ENCODE measurements around the gene LCNL1.

LCNL1 gene

DNA sequence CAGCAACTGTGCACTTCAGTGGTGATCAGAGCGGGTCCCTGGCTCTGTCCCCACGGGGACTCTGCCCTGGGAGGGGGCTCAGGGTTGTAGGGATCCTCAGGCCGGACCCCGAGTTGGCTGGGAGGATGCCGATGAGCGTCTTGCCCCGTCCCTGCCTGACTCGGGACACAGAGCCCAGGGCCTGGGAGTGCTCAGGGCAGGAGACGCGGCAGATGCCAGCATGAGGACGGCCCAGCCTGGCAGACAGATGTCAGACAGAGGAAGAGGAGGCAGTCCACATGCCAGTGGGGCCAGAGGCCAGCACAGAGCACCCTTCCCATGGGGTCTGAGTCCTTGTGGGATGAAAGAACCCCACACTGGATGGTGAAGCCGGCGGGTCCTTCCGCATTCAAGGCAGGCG lies 19.5 kb upstream of the LCNL1 start:
- DNase-seq (ENCODE audit: low read depth in 2 of 2): no peak
- H3K4me3 ChIP-seq (replicated peaks in 1 of 2; ENCODE audit: low read depth in 2 of 2, low read length in 2 of 2): no peak overlapping the region
- TF ChIP-seq, protein P1, sequence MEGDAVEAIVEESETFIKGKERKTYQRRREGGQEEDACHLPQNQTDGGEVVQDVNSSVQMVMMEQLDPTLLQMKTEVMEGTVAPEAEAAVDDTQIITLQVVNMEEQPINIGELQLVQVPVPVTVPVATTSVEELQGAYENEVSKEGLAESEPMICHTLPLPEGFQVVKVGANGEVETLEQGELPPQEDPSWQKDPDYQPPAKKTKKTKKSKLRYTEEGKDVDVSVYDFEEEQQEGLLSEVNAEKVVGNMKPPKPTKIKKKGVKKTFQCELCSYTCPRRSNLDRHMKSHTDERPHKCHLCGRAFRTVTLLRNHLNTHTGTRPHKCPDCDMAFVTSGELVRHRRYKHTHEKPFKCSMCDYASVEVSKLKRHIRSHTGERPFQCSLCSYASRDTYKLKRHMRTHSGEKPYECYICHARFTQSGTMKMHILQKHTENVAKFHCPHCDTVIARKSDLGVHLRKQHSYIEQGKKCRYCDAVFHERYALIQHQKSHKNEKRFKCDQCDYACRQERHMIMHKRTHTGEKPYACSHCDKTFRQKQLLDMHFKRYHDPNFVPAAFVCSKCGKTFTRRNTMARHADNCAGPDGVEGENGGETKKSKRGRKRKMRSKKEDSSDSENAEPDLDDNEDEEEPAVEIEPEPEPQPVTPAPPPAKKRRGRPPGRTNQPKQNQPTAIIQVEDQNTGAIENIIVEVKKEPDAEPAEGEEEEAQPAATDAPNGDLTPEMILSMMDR (IDR thresholded peaks at IDR 0.05; ENCODE audit: low read depth, low read length): no peak

DNA sequence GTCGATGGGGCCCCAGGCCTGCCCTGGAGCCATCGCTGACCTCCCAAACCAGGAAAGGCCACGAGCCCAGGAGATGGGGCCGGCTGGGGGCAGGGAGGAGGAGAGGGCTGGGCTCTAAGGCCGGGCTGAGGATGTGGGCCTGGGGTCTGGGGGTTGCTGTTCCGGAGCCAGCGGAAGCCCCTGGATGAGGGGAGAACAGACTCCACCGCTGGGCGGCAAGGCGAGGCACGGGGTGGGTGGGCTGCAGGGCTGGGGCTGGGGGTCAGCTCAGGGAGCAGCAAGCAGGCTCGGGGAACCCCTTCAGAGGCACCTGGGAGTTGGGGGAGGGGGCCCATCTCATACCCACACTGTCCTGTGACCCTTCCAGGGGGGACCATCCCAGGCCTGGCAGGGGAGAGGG lies 19.0 kb upstream of the LCNL1 start:
- TF ChIP-seq, protein P1 (IDR thresholded peaks at IDR 0.05; ENCODE audit: low read depth, low read length): no peak
- H3K4me3 ChIP-seq (replicated peaks in 1 of 2; ENCODE audit: low read depth in 2 of 2, low read length in 2 of 2): no peak overlapping the region
- DNase-seq (ENCODE audit: low read depth in 2 of 2): no peak

DNA sequence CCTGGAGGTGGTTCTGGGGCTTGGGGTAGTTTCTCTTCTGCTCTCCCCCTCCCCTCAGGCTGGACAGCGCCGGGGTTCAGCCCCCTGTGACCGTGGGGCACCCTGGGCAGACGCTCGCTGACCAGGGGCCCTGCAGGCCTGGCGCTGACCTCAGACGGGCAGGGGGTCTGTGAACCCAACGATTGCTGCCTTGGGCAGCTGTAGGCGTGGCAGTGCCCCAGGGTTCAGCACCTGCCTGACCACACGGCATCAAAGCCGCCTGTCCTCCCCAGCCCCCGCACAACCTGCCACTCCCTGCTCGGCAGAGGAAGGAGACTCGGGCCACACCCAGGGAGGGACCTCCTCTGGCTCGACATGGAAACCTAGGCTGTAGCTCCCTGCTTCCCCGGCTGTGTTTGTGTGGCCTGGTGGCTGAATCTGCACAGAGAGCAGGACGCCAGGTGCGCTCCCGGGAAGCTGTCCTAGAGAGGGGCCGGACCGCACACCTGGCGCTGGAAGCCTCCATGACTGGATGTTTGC lies 18.6 kb upstream of the LCNL1 start:
- no peak for DNase-seq (ENCODE audit: low read depth in 2 of 2)
- TF ChIP-seq, protein P1 (IDR thresholded peaks at IDR 0.05; ENCODE audit: low read depth, low read length): no peak
- no peak overlapping the region for H3K4me3 ChIP-seq (replicated peaks in 1 of 2; ENCODE audit: low read depth in 2 of 2, low read length in 2 of 2)

DNA sequence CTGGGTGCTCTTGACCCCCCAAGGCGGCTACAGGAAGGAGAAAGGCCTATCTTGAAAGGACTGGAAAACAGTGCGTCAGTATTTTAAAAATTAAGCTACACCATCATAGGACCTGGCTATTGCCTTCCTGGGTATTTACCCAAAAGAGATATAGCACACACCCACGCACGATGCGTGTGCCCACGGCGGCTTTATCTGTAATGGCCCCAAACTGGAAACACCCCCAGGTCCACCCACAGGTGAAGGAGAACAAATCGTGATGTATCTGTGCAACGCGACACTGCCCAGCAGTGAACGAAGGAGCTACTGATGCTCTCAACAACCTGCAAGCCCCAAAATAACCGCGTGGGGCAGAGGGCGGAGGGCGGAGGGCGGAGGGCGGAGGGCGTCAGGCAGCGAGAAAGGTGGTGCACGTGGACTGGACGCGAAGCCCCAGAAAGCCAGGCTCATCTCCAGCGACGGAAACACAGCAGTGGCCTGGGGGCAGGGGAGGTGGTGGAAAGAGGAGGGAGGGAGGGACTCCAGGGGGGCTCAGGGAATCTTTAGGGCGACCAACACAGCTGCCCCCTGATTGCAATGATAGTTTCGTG lies 17.9 kb upstream of the LCNL1 start:
- DNase-seq (ENCODE audit: low read depth in 2 of 2): no peak

DNA sequence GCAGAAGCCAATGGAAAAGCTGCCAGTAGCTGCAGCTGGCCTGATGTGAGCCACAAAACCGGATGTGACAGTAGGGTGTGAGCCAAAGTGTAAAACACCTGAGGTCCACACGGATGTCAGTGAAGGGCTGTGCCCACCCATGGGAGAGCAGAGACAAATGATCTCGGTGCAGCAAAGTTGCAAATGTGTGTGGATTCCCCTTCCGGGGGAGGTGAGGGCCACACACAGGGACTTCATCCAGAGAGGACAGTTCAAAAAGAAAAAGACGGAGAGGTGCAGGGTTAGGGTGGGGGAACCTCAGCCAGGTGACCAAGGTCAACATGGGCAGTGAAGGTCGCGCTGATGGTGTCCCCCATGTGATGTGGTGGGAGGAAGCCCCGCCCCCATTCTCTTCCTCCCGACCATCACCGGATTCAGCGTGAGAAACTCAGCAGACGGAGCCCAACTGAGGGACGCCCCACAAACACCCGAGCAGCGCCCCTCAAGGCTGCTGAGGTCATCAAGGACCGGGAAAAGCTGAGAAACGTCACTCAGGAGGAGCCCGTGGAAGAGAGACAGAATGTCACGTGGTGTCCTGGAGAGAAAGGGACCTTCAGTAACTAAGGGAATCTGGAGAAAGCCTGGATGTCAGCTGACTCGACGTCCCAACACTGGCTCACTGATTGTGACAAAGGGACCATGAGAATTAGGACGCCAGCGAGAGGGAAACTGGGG lies 16.9 kb upstream of the LCNL1 start:
- DNase-seq (ENCODE audit: low read depth in 2 of 2): no peak
- H3K4me3 ChIP-seq (replicated peaks in 1 of 2; ENCODE audit: low read depth in 2 of 2, low read length in 2 of 2): no peak overlapping the region
- TF ChIP-seq, protein P1 (IDR thresholded peaks at IDR 0.05; ENCODE audit: low read depth, low read length): no peak

More for the DNA sequence above, 17.9 kb upstream of the LCNL1 start:
- H3K4me3 ChIP-seq (replicated peaks in 1 of 2; ENCODE audit: low read depth in 2 of 2, low read length in 2 of 2): no peak overlapping the region
- TF ChIP-seq, protein P1 (IDR thresholded peaks at IDR 0.05; ENCODE audit: low read depth, low read length): no peak

DNA sequence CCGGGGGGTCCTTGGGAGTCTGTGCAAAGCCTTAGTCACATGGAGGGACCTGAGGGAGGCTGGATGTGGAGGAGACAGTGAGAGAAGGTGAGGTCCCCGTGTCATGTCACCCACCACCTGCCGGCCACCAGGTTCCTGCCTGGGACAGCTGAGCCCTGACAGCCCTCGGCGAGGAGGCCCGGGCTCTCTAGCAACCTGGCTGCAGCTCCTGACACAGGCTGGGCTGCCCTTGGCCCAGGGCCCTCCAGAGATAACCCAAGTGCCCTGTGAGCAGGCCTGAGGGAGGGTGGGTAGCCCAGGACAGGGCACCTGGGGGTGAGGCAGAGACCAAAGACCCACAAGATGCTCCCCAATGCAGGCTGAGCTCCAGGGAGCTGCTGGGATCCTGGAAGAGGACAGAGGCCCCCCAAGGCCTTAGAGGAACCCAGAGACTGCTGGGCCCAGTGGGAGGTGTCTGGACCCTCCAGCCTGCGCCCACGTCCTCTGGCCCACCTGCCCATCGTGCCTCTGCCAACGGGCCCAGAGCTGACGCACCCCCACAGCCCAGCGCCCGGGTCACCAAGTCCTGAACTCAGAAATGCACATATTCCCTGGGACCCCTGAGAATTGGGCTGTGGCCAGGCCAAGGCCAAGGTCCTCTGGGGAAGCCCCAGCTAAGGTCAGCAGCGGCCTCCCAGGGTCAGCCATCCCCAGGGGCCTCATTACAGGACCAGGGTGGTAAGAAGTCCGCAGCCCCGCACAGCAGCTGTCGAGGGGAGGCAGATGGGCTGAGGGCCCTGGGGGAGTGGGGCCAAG lies 14.3 kb upstream of the LCNL1 start:
- TF ChIP-seq, protein P1 (IDR thresholded peaks at IDR 0.05; ENCODE audit: low read depth, low read length): no peak
- no peak overlapping the region for H3K4me3 ChIP-seq (replicated peaks in 1 of 2; ENCODE audit: low read depth in 2 of 2, low read length in 2 of 2)
- DNase-seq (ENCODE audit: low read depth in 2 of 2): no peak
